ENCODE measurements around the gene DNAJC6.
"Not testable (repeated sequence)": the region's sequence is repeated elsewhere in the genome, so short reads cannot be mapped to it uniquely, and the experiment has no call there.

The DNAJC6 gene

GRCh38 chr1:65440915-65441314, 131.6 kb downstream of the DNAJC6 start:
- no peak for DNase-seq (ENCODE audit: low spot score in 2 of 2)
- no peaks in the 10 kb centered on the region for H3K9me3 Mint-ChIP-seq
- no peak for ATAC-seq
- H3K4me3 Mint-ChIP-seq: no peak overlapping the region
- H3K36me3 Mint-ChIP-seq: no peaks in the 10 kb centered on the region
- H3K27ac Mint-ChIP-seq: no peak overlapping the region
- H3K4me1 Mint-ChIP-seq: no peaks in the 10 kb centered on the region

DNA sequence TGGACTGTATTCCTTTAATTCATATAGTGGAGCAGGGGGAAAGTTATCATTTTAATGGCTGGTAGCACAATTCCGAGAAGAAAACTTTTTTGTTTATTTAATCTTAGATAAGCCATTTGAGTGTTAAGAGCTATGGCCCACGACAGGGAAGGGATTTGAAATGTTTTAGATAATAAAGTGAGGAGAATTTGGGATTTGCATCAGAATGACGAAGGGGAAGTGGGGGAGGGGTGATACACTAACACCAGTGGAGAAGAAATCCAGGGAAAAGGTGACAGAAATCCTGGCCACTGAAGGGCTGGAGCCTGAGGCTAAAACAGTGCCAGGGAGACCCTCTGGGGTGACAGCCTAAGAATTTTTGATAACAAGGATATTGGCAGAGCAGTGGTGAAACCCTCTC, 132.1 kb downstream of the DNAJC6 start:
- no peaks in the 10 kb centered on the region for H3K9me3 Mint-ChIP-seq

DNA sequence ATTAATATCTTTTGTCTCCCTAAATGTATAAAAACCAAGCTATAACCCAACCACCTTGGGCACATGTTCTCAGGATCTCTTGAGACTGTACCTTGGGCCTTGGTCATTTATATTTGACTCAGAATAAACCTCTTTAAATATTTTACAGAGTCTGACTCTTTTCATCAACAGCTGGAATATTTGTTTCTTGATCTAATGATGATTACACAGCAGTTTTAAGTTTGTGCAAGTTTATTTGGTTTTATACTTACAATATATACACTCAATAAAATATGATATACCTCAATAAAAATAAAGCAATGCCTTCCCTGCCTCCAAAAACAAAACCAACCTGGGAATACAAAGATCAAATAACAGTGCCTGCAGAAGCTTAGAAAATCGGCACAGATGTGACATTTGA, 133.1 kb downstream of the DNAJC6 start:
- ATAC-seq (no peak), DNase-seq (ENCODE audit: low spot score in 2 of 2) (no peak)
- no peaks in the 10 kb centered on the region for H3K4me1 Mint-ChIP-seq
- no peaks in the 10 kb centered on the region for H3K36me3 Mint-ChIP-seq
- H3K9me3 Mint-ChIP-seq: no peaks in the 10 kb centered on the region
- no peak overlapping the region for H3K4me3 Mint-ChIP-seq
- no peak overlapping the region for H3K27ac Mint-ChIP-seq

More for the DNA sequence above, 132.1 kb downstream of the DNAJC6 start:
- H3K36me3 Mint-ChIP-seq: no peaks in the 10 kb centered on the region
- H3K4me3 Mint-ChIP-seq: no peak overlapping the region
- H3K4me1 Mint-ChIP-seq: no peaks in the 10 kb centered on the region
- no peak for DNase-seq (ENCODE audit: low spot score in 2 of 2)
- ATAC-seq: no peak
- no peak overlapping the region for H3K27ac Mint-ChIP-seq

DNA sequence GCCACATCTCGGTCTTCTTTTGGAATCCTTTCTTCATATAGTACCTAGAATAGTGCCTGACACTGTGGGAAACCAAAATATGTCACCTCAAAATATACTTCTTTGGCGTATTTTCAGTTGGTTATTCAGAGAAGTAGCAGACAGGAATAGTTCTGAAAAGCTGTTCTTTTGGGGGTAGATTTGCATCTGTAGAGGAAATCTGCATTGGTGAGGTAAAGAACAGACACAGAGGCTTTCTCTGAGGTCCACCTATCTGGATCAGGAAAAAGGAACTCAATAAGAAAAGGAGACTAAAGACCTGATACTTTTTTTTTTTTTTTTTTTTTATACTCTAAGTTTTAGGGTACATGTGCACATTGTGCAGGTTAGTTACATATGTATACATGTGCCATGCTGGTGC, 134.3 kb downstream of the DNAJC6 start:
- Mint-ChIP-seq H3K4me3 (no peak overlapping the region), H3K4me1 (no peaks in the 10 kb centered on the region), H3K27ac (no peak overlapping the region), H3K9me3 (no peaks in the 10 kb centered on the region), H3K36me3 (no peaks in the 10 kb centered on the region)
- DNase-seq (ENCODE audit: low spot score in 2 of 2) (no peak), ATAC-seq (no peak)

DNA sequence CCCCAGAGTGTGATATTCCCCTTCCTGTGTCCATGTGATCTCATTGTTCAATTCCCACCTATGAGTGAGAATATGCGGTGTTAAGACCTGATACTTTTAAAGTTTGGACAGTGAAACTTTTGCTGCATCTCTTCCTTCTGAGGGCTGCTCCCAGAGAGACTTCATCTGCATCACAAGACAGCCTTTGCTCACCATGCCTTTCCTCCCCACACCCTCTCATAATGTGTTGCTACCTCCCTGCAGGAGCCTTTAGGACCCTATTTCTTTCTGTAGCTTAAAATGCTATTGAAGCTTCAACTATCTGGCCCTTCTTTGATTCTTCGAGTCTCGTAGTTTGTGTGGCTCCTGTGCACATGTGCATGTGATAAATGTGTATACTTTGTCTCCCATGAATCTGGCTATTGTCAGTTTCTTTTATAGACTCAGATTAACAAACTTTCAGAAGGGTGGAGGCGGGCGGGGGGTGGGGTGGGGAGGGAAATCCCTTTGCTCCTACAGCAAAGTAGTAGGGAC, 134.8 kb downstream of the DNAJC6 start:
- Mint-ChIP-seq H3K4me3 (no peak overlapping the region), H3K9me3 (no peaks in the 10 kb centered on the region), H3K27ac (no peak overlapping the region), H3K36me3 (no peaks in the 10 kb centered on the region), H3K4me1 (no peaks in the 10 kb centered on the region)
- no peak for DNase-seq (ENCODE audit: low spot score in 2 of 2)
- no peak for ATAC-seq

DNA sequence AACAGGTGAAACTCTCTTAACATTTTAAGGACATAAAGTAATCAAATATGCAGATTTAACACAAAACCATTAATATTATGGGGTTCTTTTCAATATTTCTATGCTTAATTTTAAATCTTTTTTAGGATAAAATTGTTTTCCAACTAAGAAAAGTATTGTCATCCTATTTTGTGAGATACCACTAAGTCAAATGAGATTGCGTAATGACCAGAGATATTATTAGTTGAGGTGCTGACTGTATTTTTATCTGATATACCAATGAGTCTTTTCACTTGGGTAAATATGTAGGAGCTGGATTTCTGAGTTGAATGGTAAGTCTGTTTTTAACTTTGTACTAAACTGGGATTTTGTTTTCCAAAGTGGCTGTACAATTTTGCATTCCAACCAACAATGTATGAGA, 136.5 kb downstream of the DNAJC6 start:
- Mint-ChIP-seq H3K9me3 (no peaks in the 10 kb centered on the region), H3K27ac (no peak overlapping the region), H3K36me3 (no peaks in the 10 kb centered on the region), H3K4me1 (no peaks in the 10 kb centered on the region), H3K4me3 (no peak overlapping the region)
- ATAC-seq (no peak), DNase-seq (ENCODE audit: low spot score in 2 of 2) (no peak)

- Mint-ChIP-seq H3K36me3 (no peaks in the 10 kb centered on the region), H3K27ac (no peak overlapping the region)
These were observed 140.0 kb downstream of the DNAJC6 start for GRCh38 chr1:65449214-65449823.

GRCh38 chr1:65455678-65456077, 146.3 kb downstream of the DNAJC6 start:
- H3K9me3 Mint-ChIP-seq; H3K36me3 Mint-ChIP-seq; DNase-seq (ENCODE audit: low spot score in 2 of 2); ATAC-seq; H3K27ac Mint-ChIP-seq; H3K4me3 Mint-ChIP-seq: not testable (repeated sequence)
- H3K4me1 Mint-ChIP-seq: peaks cover 14% of the 10 kb centered on the region

More at GRCh38 chr1:65449214-65449823, 140.0 kb downstream of the DNAJC6 start:
- DNase-seq (ENCODE audit: low spot score in 2 of 2) (no peak), ATAC-seq (no peak)
- Mint-ChIP-seq H3K4me1 (no peaks in the 10 kb centered on the region), H3K4me3 (no peak overlapping the region), H3K9me3 (no peaks in the 10 kb centered on the region)

GRCh38 chr1:65456481-65456880, 147.1 kb downstream of the DNAJC6 start:
- peaks cover 14% of the 10 kb centered on the region for H3K4me1 Mint-ChIP-seq
- no peaks in the 10 kb centered on the region for H3K36me3 Mint-ChIP-seq
- H3K4me3 Mint-ChIP-seq: no peak overlapping the region
- no peak overlapping the region for H3K27ac Mint-ChIP-seq
- peaks cover 9% of the 10 kb centered on the region for H3K9me3 Mint-ChIP-seq
- no peak for ATAC-seq
- DNase-seq (ENCODE audit: low spot score in 2 of 2): no peak

- ATAC-seq (peak; percentile 44), DNase-seq (ENCODE audit: low spot score in 2 of 2) (no peak)
- H3K4me1 Mint-ChIP-seq: peaks cover 14% of the 10 kb centered on the region
- peaks cover 9% of the 10 kb centered on the region for H3K9me3 Mint-ChIP-seq
- H3K4me3 Mint-ChIP-seq: no peak overlapping the region
- no peak overlapping the region for H3K27ac Mint-ChIP-seq
- no peaks in the 10 kb centered on the region for H3K36me3 Mint-ChIP-seq
These were observed 148.5 kb downstream of the DNAJC6 start for GRCh38 chr1:65457868-65458267.

DNA sequence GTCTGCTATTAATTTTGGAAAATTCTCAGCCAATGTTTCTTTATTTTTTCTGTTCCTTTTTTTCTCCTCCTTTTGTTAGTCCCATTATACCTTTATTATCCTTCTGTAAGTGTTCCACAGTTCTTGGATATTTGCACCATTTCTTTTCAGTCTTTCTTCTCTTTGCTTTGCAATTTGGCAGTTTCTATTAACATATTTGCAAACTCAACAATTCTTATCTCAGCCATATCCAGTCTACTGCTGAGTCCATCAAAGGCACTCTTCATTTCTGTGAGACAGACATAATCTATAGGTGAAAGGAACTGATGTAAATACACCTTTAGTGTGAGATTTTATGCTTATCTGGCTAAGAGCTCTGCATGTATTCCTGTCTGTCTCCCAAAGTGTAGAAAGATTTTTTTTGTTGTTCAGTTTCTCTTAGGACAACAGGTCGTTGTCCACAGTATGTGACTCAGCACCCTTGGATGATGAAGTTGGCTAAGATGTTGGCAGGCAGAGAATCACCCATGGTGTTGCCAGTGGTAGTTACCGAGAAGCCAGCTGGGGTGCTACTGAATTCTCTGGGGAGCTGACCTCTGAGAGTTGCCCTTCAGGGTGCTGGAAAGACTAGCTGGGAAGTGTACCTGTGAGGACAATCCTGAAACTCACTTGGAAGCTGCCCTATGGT, 149.5 kb downstream of the DNAJC6 start:
- peaks cover 13% of the 10 kb centered on the region for H3K9me3 Mint-ChIP-seq
- H3K4me1 Mint-ChIP-seq: peaks cover 14% of the 10 kb centered on the region
- no peak overlapping the region for H3K4me3 Mint-ChIP-seq
- H3K36me3 Mint-ChIP-seq: no peaks in the 10 kb centered on the region
- no peak overlapping the region for H3K27ac Mint-ChIP-seq
- no peak for ATAC-seq
- DNase-seq (ENCODE audit: low spot score in 2 of 2): no peak

- H3K4me3 Mint-ChIP-seq: no peak overlapping the region
- peak in 1 of 2 donors; percentile 48 for DNase-seq (ENCODE audit: low spot score in 2 of 2)
- H3K9me3 Mint-ChIP-seq: peaks cover 15% of the 10 kb centered on the region
- ATAC-seq: peak; percentile 36
- no peak overlapping the region for H3K27ac Mint-ChIP-seq
- H3K36me3 Mint-ChIP-seq: no peaks in the 10 kb centered on the region
- H3K4me1 Mint-ChIP-seq: peaks cover 14% of the 10 kb centered on the region
These were observed 150.0 kb downstream of the DNAJC6 start for GRCh38 chr1:65459397-65459768.
